HG03439 (cell line): ENCODE data around the gene PKD1.
"Not testable (repeated sequence)": the region's sequence is repeated elsewhere in the genome, so short reads cannot be mapped to it uniquely, and the experiment has no call there.

Experiments
- ATAC-seq: cut with Tn5 transposase; IDR thresholded peaks from one replicate; pipeline ENCODE4 v1.9.1; 2021; ENCODE audit warnings: mild to moderate bottlenecking, moderate library complexity; ENCODE audit not compliant: unreplicated experiment

The PKD1 gene

GRCh38 chr16:2135770-2136490 lies at the start of gene PKD1:
Gene PKD1, minus strand, starts transcription at chr16:2135898. Its CDS starts 209 bp downstream, at chr16:2135689.
- not testable (repeated sequence) for ATAC-seq

GRCh38 chr16:2184962-2185361 lies 49.3 kb upstream of the PKD1 start:
- no peak for ATAC-seq

DNA sequence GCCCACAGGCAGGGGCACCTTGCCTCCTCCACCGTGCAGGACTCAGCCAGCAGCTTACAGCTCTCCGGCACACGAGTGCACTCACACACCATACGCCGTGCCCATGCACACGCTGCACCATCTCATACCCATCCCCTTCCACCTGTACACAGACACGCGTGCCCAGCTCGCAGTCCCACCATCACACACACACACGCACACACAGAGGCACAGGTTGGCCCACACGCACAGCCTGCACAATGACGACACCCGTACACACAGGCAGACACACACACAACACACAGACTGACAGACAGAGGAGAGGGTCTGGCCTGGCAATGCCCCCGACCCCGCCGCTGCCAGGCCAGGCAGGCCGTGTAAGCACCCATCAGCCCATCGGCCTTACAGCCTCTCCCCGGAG lies 48.6 kb upstream of the PKD1 start:
- no peak for ATAC-seq

DNA sequence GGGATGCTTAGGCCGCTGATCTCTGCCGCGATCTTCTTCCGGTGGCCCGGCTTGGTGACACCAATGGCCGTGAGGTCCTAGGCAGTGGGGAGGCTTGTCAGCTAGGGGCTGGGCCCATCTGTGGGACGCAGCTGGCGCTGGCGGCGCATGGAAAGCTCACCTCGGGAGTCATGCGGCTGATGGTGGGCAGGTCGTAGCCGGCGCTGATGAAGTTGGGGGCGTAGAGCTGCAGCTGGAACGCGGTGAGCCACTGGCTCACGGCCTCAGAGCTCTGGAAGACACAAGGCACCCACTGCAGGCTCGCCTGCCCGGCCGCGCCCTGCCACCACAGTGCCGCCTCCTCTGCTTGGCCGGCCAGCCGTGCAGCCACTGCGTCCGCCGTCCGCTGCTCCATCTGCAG lies 48.0 kb upstream of the PKD1 start:
- ATAC-seq: no peak

DNA sequence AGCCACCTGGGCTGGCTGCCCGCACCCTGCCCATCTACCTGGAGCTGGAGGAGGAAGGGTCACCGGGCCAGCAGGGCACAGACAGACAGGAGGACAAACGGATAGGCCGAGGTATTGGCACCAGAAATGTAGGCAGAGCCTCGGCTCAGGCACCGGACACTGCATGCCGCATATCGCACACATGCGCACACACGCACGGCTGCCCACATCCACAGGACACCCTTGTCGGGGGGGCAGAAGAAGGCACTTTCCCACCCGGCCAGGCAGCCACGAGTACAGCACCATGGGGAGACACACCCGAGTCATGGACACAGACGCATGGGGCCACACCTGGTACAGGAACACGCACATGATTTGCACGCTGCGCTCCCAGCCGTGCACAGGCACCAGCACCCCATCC lies 46.3 kb upstream of the PKD1 start:
- ATAC-seq: no peak

DNA sequence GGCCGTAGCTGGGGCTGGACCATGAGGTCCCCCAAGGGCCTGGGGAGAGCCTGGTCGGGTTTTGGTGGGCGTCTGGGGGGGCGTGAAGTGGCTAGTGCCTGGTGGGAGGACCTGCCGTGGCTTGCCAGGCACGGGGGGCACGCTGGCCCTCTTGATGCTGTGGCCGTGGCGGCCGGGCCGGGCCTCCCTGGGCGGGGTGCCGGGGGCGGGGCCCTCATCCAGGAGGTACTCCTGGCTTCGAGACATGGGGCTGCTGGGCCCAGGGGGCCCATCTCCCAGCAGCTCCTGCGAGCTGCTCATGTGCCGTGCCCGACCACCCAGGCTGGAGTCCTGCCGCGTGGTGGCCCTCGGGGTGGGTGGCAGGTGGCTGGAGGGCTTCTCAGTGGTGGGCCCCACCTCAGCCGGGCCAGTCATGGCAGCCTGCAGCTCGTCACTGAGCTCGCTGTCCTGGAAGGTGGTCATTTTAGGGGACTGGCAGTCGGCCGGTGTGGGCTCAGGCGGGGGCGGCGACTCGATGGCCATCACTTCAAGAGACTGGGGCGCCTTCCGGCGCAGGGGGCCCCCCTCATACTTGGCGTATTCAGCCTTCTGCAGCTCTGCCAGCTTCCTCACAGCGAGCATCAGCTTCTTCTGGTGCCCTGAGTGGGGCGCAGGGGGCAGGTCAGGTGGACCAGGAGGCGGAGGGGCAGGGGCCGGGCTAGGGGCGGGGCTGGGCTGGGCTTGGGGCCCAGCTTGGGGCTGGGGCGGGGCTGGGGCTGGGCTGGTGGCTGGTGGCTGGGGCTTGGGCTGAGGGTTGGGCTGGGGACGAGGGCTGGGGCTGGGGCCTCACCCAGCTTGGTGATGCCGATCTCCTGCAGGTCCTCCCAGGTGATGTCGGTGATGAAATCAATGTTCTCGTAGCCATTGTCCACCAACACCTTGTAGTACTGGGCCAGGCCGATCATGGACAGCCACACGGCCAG lies 45.5 kb upstream of the PKD1 start:
- ATAC-seq: no peak

- no peak for ATAC-seq
Measured at GRCh38 chr16:2180461-2180860, 44.8 kb upstream of the PKD1 start.

- no peak for ATAC-seq
Measured at GRCh38 chr16:2179576-2179975, 43.9 kb upstream of the PKD1 start.

GRCh38 chr16:2179107-2179501 lies 43.4 kb upstream of the PKD1 start:
- ATAC-seq: no peak

DNA sequence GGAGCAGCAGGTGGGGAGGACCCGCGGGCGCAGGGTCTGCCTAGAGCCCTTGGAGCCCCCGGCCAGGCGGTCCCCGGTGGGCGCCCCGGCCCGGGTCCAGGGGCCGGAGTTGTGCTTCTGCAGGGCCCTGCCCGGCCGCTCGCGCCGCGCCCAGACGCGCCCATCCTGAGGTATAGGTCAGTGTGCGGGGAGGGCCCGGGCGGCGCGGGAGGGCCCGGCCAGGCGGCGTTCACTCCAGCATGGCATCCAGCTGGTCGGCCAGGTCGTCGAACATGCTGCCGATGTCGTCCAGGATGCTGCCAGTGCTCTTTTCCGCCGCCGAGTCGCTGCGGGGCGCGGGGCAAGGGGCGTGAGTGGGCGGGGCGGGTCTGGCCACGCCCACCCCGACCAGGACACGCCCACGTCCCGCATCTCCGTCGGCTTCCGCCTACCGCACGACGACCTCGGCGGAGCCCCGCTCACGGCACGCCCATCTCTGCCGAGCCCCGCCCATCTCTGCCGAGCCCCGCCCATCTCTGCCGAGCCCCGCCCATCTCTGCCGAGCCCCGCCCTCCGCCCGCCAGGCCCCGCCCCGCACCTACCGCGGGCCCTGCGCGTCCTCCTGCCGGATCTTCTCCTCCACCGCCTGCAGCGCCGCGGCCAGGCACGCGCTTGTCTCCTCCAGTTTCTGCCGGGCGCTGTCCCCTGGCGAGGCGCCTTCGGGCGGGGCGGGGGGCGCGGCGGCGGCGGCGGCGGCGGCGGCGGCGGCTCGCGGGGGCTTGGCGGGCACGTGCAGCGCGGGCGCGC lies 42.8 kb upstream of the PKD1 start:
- ATAC-seq: no peak

GRCh38 chr16:2177561-2177960 lies 41.9 kb upstream of the PKD1 start:
- no peak for ATAC-seq

DNA sequence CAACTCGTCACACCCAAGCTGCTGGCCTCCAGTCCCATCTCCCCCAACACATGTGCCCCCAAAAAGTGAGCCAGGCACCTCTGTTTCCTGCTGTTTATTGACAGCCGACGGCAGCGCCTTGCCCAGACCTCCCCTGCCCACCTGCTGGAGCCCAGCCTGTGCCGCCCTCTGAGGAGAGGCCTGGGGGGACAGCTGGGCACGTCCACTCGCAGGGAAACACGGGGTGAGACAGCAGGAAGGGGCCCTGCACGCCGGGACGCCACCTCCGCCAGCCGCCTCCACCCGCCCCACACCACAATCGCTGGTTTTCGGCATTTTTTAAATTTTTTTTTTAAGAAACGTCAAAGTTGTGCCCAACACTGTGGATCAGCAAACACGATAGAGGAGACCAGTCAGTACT lies 41.4 kb upstream of the PKD1 start:
- ATAC-seq: no peak

GRCh38 chr16:2176047-2176446 lies 40.3 kb upstream of the PKD1 start:
- ATAC-seq: no peak

GRCh38 chr16:2175454-2175853 lies 39.8 kb upstream of the PKD1 start:
- ATAC-seq: no peak

GRCh38 chr16:2174396-2175131 lies 38.9 kb upstream of the PKD1 start:
- no peak for ATAC-seq

DNA sequence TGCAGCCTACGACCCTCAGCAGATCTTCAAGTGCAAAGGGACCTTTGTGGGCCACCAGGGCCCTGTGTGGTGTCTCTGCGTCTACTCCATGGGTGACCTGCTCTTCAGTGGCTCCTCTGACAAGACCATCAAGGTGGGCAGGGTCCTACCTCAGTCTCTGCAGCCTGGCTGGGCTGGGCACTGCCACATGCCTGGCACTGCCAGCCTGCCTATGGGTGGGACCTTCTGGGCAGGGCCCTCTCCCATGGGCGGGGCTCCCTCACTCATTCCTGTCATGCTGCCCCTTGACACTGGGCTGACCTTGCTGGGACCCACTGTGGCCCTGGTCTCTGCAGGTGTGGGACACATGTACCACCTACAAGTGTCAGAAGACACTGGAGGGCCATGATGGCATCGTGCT lies 38.2 kb upstream of the PKD1 start:
- no peak for ATAC-seq

DNA sequence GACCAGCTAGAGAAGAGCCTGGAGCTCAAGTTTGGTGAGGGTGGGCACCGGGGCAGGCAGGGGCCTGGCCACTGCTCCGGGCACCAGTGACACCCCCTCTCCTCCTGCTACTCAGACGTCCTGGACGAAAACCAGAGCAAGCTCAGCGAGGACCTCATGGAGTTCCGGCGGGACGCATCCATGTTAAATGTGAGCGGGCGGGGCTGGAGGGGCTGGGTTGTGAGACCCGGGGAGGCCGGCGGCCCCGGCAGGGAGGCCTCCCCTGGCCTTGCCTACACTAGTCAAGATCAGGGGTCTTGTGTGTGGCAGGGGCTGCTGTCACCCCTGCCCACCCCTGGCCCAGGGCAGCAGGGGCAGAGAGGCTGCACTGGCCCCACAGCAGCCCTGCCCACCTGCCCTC lies 37.7 kb upstream of the PKD1 start:
- ATAC-seq: no peak

GRCh38 chr16:2172688-2173335 lies 37.1 kb upstream of the PKD1 start:
- no peak for ATAC-seq

DNA sequence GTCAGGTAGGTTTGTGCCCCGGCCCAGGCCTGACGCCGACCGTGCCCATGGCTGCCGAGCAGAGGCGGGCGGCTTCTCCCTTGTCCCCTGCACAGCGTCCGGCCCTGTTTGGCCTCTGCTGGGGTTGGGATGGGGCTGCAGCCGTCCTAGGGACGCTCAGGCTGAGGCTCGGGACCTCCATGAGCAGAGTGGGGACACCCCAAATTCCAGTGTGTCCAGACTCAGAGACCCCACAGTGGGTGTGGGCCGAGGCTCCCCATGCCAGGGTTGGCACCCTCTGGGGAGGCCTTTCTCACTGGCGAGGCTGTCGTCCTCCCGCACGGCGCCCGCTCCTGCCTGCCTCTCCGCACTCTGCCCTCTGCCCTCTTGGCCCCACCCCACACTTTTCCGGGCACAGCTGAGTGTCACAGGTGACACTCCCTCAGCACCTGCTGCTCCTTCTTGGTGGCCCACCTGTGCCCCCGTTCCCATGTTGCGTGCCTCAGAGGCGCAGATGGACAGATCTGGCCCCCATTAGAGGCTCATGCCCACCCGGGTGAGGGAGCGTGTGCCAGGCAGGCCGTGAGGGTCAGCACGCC lies 36.0 kb upstream of the PKD1 start:
- ATAC-seq: no peak
